IMR-90 (cell line): ENCODE results near the gene P4HA3. TPM values are rescaled to one million over a fixed set of nuclear protein-coding genes. Genes with fewer than 3 reads are reported as not detected.

Experiments used
- ATAC-seq: fragments of 200-7000 bp; cut with Tn5 transposase; 2 replicates; pipeline ENCODE4 v1.9.1; 2020; ENCODE audit warnings: low read depth, mild to moderate bottlenecking, moderate library complexity
- BruUV-seq: library from RNA; stranded (reverse); fragments of 400-500 nt; replicated peaks from 2 replicates; lab custom pipeline; 2021; lab: Mats Ljungman, UMichigan
- CTCF ChIA-PET: fragments of 300-600 bp; formaldehyde crosslinking; extraction: SDS; loops from one replicate; lab custom pipeline; 2021; ENCODE audit warnings: antibody characterized with exemption; lab: Yijun Ruan, JAX
- POLR2A ChIA-PET: fragments of 300-600 bp; sonication (Branson Sonifier 250); formaldehyde crosslinking; loops from one replicate; lab custom pipeline; 2022; ENCODE audit warnings: antibody characterized with exemption; ENCODE audit not compliant: unreplicated experiment; lab: Charles Lee
- DNase-seq: peaks from one replicate; pipeline ENCODE4 v3.0.0; 2013
- H2AFZ ChIP-seq: replicated peaks from 2 replicates; pipeline ENCODE3; 2013; ENCODE audit warnings: low read length, mild to moderate bottlenecking; ENCODE audit not compliant: poor library complexity
- H2AK5ac ChIP-seq: 2 replicates; pipeline ENCODE4 v1.6.1; 2013; ENCODE audit warnings: low read depth, low read length, inconsistent platforms
- H2AK9ac ChIP-seq: replicated peaks from 2 replicates; pipeline ENCODE3; 2013; ENCODE audit warnings: mild to moderate bottlenecking, low read depth, low read length, moderate library complexity; ENCODE audit not compliant: poor library complexity
- H2BK120ac ChIP-seq: 2 replicates; pipeline ENCODE4 v1.6.1; 2013; ENCODE audit warnings: low read depth, low read length, inconsistent platforms
- H2BK15ac ChIP-seq: 3 replicates; pipeline ENCODE4 v1.6.1; 2013; ENCODE audit warnings: low read depth, low read length, inconsistent platforms
- H2BK20ac ChIP-seq: 2 replicates; pipeline ENCODE4 v1.6.1; 2013; ENCODE audit warnings: low read depth, mild to moderate bottlenecking, inconsistent platforms, low read length, moderate library complexity
- H2BK5ac ChIP-seq: 2 replicates; pipeline ENCODE4 v1.6.1; 2013; ENCODE audit warnings: mild to moderate bottlenecking, low read depth, low read length, inconsistent platforms; ENCODE audit not compliant: poor library complexity, severe bottlenecking
- H3K14ac ChIP-seq: replicated peaks from 2 replicates; pipeline ENCODE4 v1.6.1; 2013; ENCODE audit warnings: low read depth, low read length, inconsistent platforms
- H3K18ac ChIP-seq: 2 replicates; pipeline ENCODE4 v1.6.1; 2013; ENCODE audit warnings: low read depth, low read length, control low read depth
- H3K23ac ChIP-seq: 2 replicates; pipeline ENCODE4 v1.6.1; 2013; ENCODE audit warnings: low read depth, low read length, inconsistent platforms
- H3K27ac ChIP-seq: 2 replicates; pipeline ENCODE4 v1.5.1; 2013; ENCODE audit warnings: mild to moderate bottlenecking, control low read depth, low read length; ENCODE audit not compliant: insufficient read depth
- H3K27me3 ChIP-seq: 2 replicates; pipeline ENCODE4 v1.6.1; 2013; ENCODE audit warnings: low read length; ENCODE audit not compliant: control insufficient read depth, insufficient read depth
- H3K36me3 ChIP-seq: 2 replicates; pipeline ENCODE4 v1.6.1; 2013; ENCODE audit warnings: low read length, mixed read lengths; ENCODE audit not compliant: control insufficient read depth, insufficient read depth
- H3K4ac ChIP-seq: 2 replicates; pipeline ENCODE4 v1.6.1; 2013; ENCODE audit warnings: low read depth, low read length, inconsistent platforms
- H3K4me1 ChIP-seq: 2 replicates; pipeline ENCODE4 v1.6.1; 2013; ENCODE audit warnings: low read length, mixed read lengths; ENCODE audit not compliant: control insufficient read depth, insufficient read depth
- H3K4me2 ChIP-seq: 2 replicates; pipeline ENCODE4 v1.6.1; 2013; ENCODE audit warnings: low read depth, mild to moderate bottlenecking, control low read depth, low read length, moderate library complexity
- H3K4me3 ChIP-seq: 2 replicates; pipeline ENCODE4 v1.5.1; 2013; ENCODE audit warnings: low read depth, mild to moderate bottlenecking, control low read depth, low read length, moderate library complexity; ENCODE audit not compliant: insufficient read depth
- H3K56ac ChIP-seq: 2 replicates; pipeline ENCODE4 v1.6.1; 2013; ENCODE audit warnings: low read length, inconsistent platforms; ENCODE audit not compliant: insufficient read depth; ENCODE audit errors: extremely low read depth
- H3K79me1 ChIP-seq, 2 experiments: 2 replicates each; pipeline ENCODE4 v1.6.1; 2013; ENCODE audit warnings: low read length in 2 of 2, inconsistent platforms in 1 of 2, low read depth in 1 of 2
- H3K9ac ChIP-seq: 2 replicates; pipeline ENCODE4 v1.6.1; 2013; ENCODE audit warnings: low read depth, low read length, control low read depth
- H3K9me1 ChIP-seq: 2 replicates; pipeline ENCODE4 v1.6.1; 2013; ENCODE audit warnings: low read length, inconsistent platforms; ENCODE audit not compliant: insufficient read depth
- H3K9me3 ChIP-seq: 2 replicates; pipeline ENCODE4 v1.6.1; 2013; ENCODE audit warnings: low read length; ENCODE audit not compliant: control insufficient read depth, insufficient read depth
- H4K20me1 ChIP-seq: 2 replicates; pipeline ENCODE4 v1.6.1; 2013; ENCODE audit warnings: low read length, inconsistent platforms; ENCODE audit not compliant: insufficient read depth
- H4K5ac ChIP-seq: 2 replicates; pipeline ENCODE4 v1.6.1; 2013; ENCODE audit warnings: mild to moderate bottlenecking, low read depth, low read length, control low read depth
- H4K8ac ChIP-seq, 2 experiments: 2 replicates each; pipeline ENCODE4 v1.6.1; 2013; ENCODE audit warnings: low read depth in 2 of 2, low read length in 2 of 2, control low read depth in 1 of 2, inconsistent platforms in 1 of 2
- H4K91ac ChIP-seq: 2 replicates; pipeline ENCODE4 v1.6.1; 2013; ENCODE audit warnings: low read depth, low read length, inconsistent platforms; ENCODE audit not compliant: insufficient read depth
- CEBPB ChIP-seq: IDR thresholded peaks from 2 replicates; pipeline ENCODE4 v1.6.1; 2012; ENCODE audit warnings: low read depth, low read length, improper control_type of control experiment
- CHD1 ChIP-seq: IDR thresholded peaks from 2 replicates; pipeline ENCODE4 v1.6.1; 2012; ENCODE audit warnings: low read depth, low read length, improper control_type of control experiment
- MAFK ChIP-seq: IDR thresholded peaks from 2 replicates; pipeline ENCODE4 v1.6.1; 2012; ENCODE audit warnings: low read depth, low read length, improper control_type of control experiment
- MXI1 ChIP-seq: IDR thresholded peaks from 2 replicates; pipeline ENCODE4 v1.6.1; 2012; ENCODE audit warnings: low read depth, mild to moderate bottlenecking, low read length, moderate library complexity, borderline replicate concordance
- NFE2L2 ChIP-seq: fragments of 150-350 bp; IDR thresholded peaks from 2 replicates; pipeline ENCODE4 v1.6.1; 2016; ENCODE audit warnings: low read depth, mild to moderate bottlenecking, low read length
- RCOR1 ChIP-seq: IDR thresholded peaks from 2 replicates; pipeline ENCODE4 v1.6.1; 2012; ENCODE audit warnings: mild to moderate bottlenecking, low read length, improper control_type of control experiment; ENCODE audit not compliant: insufficient replicate concordance
- SMC3 ChIP-seq: fragments of 150-350 bp; IDR thresholded peaks from 2 replicates; pipeline ENCODE4 v1.6.1; 2016; ENCODE audit warnings: low read depth, mild to moderate bottlenecking, antibody characterized with exemption, low read length, moderate library complexity
- WGBS, 2 experiments: methylation state at CpG; one replicate each; pipeline versions ENCODE4 v1.1.5 to v1.1.7; 2013; ENCODE audit warnings: missing lambda C conversion rate in 2 of 2; ENCODE audit not compliant: insufficient read length in 1 of 2; ENCODE audit errors: extremely low coverage in 2 of 2; 5-methylcytosine and 5-hydroxymethylcytosine counted together
- dilution Hi-C: fragments of 300-500 bp; cut with HindIII; formaldehyde crosslinking; loops from one replicate; pipeline ENCODE4 v1.14.3; 2018; ENCODE audit warnings: low sequenced_read_pairs; ENCODE audit not compliant: unreplicated experiment
- in situ Hi-C: fragments of 300-500 bp; cut with MboI; formaldehyde crosslinking; loops from 3 replicates; pipeline ENCODE4 v1.14.3; 2019; ENCODE audit warnings: low sequenced_read_pairs, inconsistent platforms, mixed read lengths
- intact Hi-C: fragments of 100-400 bp; cut with micrococcal nuclease; formaldehyde crosslinking; loops from 2 replicates; pipeline ENCODE4 v1.10.0; 2022
- polyA plus RNA-seq, 3 experiments: library from polyadenylated mRNA; depleted of rRNA; stranded (reverse); fragments of >200 nt; gene quantifications; 2 replicates each; pipeline ENCODE4 v1.2.3, GENCODE V29; 2012; ENCODE audit warnings: low replicate concordance in 1 of 3
- total RNA-seq: library from RNA; depleted of rRNA; stranded (reverse); fragments of >200 nt; gene quantifications from 2 replicates; pipeline ENCODE4 v1.2.3, GENCODE V29; 2012

P4HA3 gene
- total and polyA plus RNA-seq, 2 of the 4 experiments (the other 2 are of a cell fraction): 2.9 to 5.7 TPM

- dilution Hi-C loops (no loop called here), intact Hi-C loops (loop anchor here (5.0 kb wide), 1 partner anchor 276 kb away; no protein-coding TSS in a partner anchor), in situ Hi-C loops (no loop called here)
- Histone ChIP-seq H2BK20ac (no peak overlapping the region), H2BK120ac (no peak overlapping the region), H3K56ac (no peak overlapping the region), H3K27me3 (no peaks in the 10 kb centered on the region), H3K4me2 (no peak overlapping the region), H2AK9ac (no peak overlapping the region), H3K4ac (no peak overlapping the region), H2BK5ac (no peak overlapping the region), H3K27ac (no peak overlapping the region), H4K91ac (no peak overlapping the region), H3K9me3 (no peaks in the 10 kb centered on the region), H3K9me1 (no peaks in the 10 kb centered on the region), H4K5ac (no peak overlapping the region), H3K18ac (no peak overlapping the region), H3K4me3 (no peak overlapping the region), H3K4me1 (no peaks in the 10 kb centered on the region), H3K79me1 (peaks cover 6% of the 10 kb centered on the region in 2 experiments; a peak in 3 of 4 replicates), H4K8ac (no peak overlapping the region), H3K14ac (no peak overlapping the region), H3K9ac (no peak overlapping the region), H4K20me1 (no peaks in the 10 kb centered on the region; the same call in 1 of the 2 replicates), H2AK5ac (no peak overlapping the region), H3K23ac (no peak overlapping the region), H3K36me3 (peaks cover 16% of the 10 kb centered on the region), H2BK15ac (no peak overlapping the region), H2AFZ (no peak overlapping the region)
- POLR2A ChIA-PET: no interaction called here
- BruUV-seq: no TSS peak
- WGBS, 2 experiments: no CpG with 5 or more reads among the region's 1 CpG
- CTCF ChIA-PET: no interaction called here
- DNase-seq (no peak), ATAC-seq (no peak)
- TF ChIP-seq CHD1 (no peak), CEBPB (no peak), MAFK (no peak), RCOR1 (no peak), SMC3 (no peak), NFE2L2 (no peak), MXI1 (no peak)
Observed at GRCh38 chr11:74238243-74238642, 73.2 kb downstream of the P4HA3 start.
